Tibial artery (tissue), 4 donors: ENCODE results near the gene CES3.

ENCODE experiments used
- DNase-seq, 2 donors: peaks; one replicate each; pipeline ENCODE4 v3.0.0-alpha.2; 2019
- H3K27ac ChIP-seq, 2 donors: fragments of 200-600 bp; sonication (generic) in 1 of 2; 1 replicate in 1 of 2; 2 replicates in 1 of 2; pipeline ENCODE4 v1.5.1; 2018 to 2019; ENCODE audit warnings: mild to moderate bottlenecking in 1 of 2
- H3K27me3 ChIP-seq, 2 donors: fragments of 200-600 bp; sonication (generic) in 1 of 2; one replicate each; pipeline versions ENCODE4 v1.5.1 to v1.6.0; 2016 to 2019
- H3K36me3 ChIP-seq, 3 donors: fragments of 200-600 bp; sonication (generic) in 2 of 3; one replicate each; pipeline ENCODE4 v1.5.1; 2016 to 2019; ENCODE audit warnings: mild to moderate bottlenecking in 2 of 3
- H3K4me1 ChIP-seq, 4 donors: fragments of 200-600 bp; sonication (generic) in 2 of 4; 1 replicate in 3 of 4; 2 replicates in 1 of 4; pipeline ENCODE4 v1.5.1; 2016 to 2019
- H3K4me3 ChIP-seq, 2 donors: fragments of 200-600 bp; sonication (generic) in 1 of 2; 1 replicate in 1 of 2; 2 replicates in 1 of 2; pipeline ENCODE4 v1.5.1; 2018 to 2019; ENCODE audit warnings: mild to moderate bottlenecking in 2 of 2
- H3K9me3 ChIP-seq, 3 donors: fragments of 200-600 bp; sonication (generic) in 1 of 3; one replicate each; pipeline ENCODE4 v1.5.1; 2016 to 2019
- intact Hi-C: fragments of 100-400 bp; cut with DNase I; formaldehyde crosslinking; loops from one replicate; pipeline ENCODE4 v1.15.0; 2023; ENCODE audit warnings: low total_unique reads
- TF ChIP-seq, protein P1 (sequence below), 2 experiments: fragments of 200-600 bp in 1 of 2; fragments of 450-650 bp in 1 of 2; IDR thresholded peaks; one replicate each; pipeline ENCODE4 v1.5.1; 2017 to 2019; ENCODE audit warnings: antibody characterized with exemption in 2 of 2, mild to moderate bottlenecking in 1 of 2, moderate library complexity in 1 of 2

Gene CES3

DNA sequence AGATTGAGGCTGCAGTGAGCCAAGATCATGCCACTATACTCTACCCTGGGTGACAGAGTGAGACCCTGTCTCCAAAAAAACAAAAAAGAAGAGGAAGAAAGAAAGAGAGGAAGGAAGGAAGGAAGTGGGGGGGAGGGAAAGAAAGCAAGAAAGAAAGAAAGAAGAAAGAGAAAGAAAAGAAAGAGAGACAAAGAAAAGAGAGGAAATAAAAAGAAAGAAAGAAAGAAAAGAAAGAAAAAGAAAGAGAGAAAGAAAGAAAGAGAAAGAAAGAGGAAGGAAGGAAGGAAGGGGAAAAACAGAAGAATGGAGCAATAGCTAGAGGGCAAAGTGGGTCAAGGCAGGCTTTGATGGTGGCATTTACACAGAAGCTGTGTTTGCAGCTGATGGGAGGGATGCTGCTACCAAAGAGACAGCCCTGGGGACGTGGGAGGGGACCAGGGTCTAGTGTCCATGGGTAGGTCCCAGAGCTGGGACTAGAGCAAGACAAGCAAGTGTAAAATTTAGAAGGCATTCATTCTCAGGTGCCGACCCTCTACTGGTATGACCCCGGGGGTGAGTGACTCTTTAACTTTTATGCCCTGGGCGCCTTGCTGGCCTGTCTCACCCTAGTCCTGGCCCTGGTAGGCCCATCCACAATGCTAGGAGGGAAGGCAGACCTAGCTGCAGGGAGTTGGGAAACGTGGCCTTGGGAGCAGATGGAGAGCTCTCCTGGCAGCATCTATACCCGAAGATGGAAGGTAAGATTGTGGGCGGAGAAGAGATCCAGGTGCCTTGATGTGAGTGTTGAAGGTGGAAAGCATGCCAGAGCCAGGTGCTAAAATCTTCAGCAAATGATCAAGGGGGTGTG lies 2.0 kb upstream of the CES3 start:
- H3K27ac ChIP-seq, result no peak overlapping the region
- H3K36me3 ChIP-seq, result no peaks in the 10 kb centered on the region
- H3K4me3 ChIP-seq, result no peak overlapping the region
- H3K9me3 ChIP-seq, result no peaks in the 10 kb centered on the region
- DNase-seq, result no peak
- H3K27me3 ChIP-seq, result peaks cover 0 to 5% of the 10 kb centered on the region in 2 donors
- TF ChIP-seq, protein P1, sequence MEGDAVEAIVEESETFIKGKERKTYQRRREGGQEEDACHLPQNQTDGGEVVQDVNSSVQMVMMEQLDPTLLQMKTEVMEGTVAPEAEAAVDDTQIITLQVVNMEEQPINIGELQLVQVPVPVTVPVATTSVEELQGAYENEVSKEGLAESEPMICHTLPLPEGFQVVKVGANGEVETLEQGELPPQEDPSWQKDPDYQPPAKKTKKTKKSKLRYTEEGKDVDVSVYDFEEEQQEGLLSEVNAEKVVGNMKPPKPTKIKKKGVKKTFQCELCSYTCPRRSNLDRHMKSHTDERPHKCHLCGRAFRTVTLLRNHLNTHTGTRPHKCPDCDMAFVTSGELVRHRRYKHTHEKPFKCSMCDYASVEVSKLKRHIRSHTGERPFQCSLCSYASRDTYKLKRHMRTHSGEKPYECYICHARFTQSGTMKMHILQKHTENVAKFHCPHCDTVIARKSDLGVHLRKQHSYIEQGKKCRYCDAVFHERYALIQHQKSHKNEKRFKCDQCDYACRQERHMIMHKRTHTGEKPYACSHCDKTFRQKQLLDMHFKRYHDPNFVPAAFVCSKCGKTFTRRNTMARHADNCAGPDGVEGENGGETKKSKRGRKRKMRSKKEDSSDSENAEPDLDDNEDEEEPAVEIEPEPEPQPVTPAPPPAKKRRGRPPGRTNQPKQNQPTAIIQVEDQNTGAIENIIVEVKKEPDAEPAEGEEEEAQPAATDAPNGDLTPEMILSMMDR (IDR thresholded peaks at IDR 0.05), result no peak
- no peaks in the 10 kb centered on the region for H3K4me1 ChIP-seq
- intact Hi-C loops, result no loop called here

- Histone ChIP-seq H3K4me1 (no peaks in the 10 kb centered on the region), H3K36me3 (no peaks in the 10 kb centered on the region), H3K4me3 (no peak overlapping the region), H3K27me3 (peaks cover 0 to 8% of the 10 kb centered on the region in 2 donors), H3K9me3 (no peaks in the 10 kb centered on the region), H3K27ac (no peak overlapping the region)
- intact Hi-C loops, result no loop called here
- DNase-seq, result peak in 1 of 2 donors; percentile 44
- TF ChIP-seq, protein P1 (IDR thresholded peaks at IDR 0.05), result no peak
These were observed 1.3 kb upstream of the CES3 start for GRCh38 chr16:66959704-66960161.

DNA sequence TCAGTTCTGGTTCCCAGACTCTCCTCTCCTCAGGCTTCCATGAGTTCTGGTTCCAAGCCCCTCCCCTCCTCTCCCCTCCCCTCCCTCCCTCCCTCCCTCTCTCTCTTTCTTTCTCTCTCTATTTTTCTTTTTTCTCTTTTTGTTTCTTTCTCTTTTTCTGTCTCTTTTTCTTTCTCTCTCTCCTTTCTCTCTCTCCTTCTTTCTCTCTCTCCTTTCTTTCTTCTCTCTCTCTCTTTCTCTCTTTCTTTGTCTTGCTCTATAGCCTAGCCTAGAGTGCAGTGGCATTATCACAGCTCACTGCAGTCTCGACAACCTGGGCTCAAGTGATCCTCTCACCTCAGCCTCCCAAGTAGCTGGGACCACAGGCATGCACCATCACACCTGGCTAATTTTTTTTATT lies 796 bp upstream of the CES3 start:
- Histone ChIP-seq H3K4me3 (no peak overlapping the region), H3K27ac (no peak overlapping the region), H3K4me1 (no peaks in the 10 kb centered on the region), H3K36me3 (no peaks in the 10 kb centered on the region), H3K27me3 (peaks cover 0 to 8% of the 10 kb centered on the region in 2 donors), H3K9me3 (no peaks in the 10 kb centered on the region)
- TF ChIP-seq, protein P1 (IDR thresholded peaks at IDR 0.05), result no peak
- intact Hi-C loops, result no loop called here
- no peak for DNase-seq

DNA sequence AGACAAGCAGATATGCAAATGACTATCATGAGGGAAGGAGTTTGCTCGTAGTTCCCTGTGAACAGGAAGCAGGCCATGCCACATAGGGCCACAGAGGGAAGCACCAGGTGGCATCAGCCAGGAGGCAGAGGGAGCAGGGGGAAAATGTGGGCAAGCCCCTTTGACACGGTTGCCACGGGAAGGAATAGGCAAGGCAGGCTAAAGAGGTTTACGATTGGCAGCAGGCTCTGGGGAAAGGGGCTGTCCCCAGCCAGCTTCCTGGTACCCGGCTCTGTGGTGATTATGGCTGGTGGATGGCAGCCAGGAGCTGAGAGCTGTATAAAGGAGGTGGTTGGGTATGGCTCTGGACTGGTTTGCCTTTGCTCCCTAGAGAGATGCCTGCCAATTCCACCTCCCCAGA lies 848 bp downstream of the CES3 start:
- intact Hi-C loops, result no loop called here
- H3K4me1 ChIP-seq, result no peaks in the 10 kb centered on the region
- DNase-seq, result no peak
- H3K36me3 ChIP-seq, result no peaks in the 10 kb centered on the region
- TF ChIP-seq, protein P1 (IDR thresholded peaks at IDR 0.05), result no peak
- H3K27me3 ChIP-seq, result peaks cover 0 to 5% of the 10 kb centered on the region in 2 donors
- H3K27ac ChIP-seq, result no peak overlapping the region
- no peak overlapping the region for H3K4me3 ChIP-seq
- H3K9me3 ChIP-seq, result no peaks in the 10 kb centered on the region

DNA sequence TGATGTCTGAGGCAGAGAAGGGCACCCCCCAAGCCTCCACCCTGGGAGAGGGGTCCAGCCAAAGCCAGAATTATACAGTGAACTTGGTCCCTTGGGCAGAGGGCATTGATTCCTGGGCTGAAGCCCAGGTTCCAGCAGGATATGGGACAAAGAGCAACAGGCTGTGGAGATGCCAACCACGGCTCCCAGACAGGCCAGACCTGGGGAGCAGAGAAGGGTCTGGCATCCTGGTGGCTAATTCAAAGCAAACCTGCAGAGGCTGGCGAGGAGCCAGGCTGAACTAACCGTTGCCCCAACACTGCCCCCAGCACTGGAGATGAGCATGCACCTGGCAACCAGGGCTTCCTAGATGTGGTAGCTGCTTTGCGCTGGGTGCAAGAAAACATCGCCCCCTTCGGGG lies 3.0 kb downstream of the CES3 start:
- H3K4me3 ChIP-seq, result no peak overlapping the region
- H3K36me3 ChIP-seq, result no peaks in the 10 kb centered on the region
- TF ChIP-seq, protein P1 (IDR thresholded peaks at IDR 0.05), result no peak
- H3K27me3 ChIP-seq, result peaks cover 0 to 3% of the 10 kb centered on the region in 2 donors
- no peaks in the 10 kb centered on the region for H3K9me3 ChIP-seq
- H3K27ac ChIP-seq, result no peak overlapping the region
- no peak for DNase-seq
- intact Hi-C loops, result no loop called here
- no peaks in the 10 kb centered on the region for H3K4me1 ChIP-seq
